SH-SY5Y (cell line): ENCODE data around the gene SHB.

Source experiments
- GATA2 ChIP-seq: IDR thresholded peaks from 2 replicates; pipeline ENCODE4 v1.6.1; 2011; ENCODE audit warnings: mild to moderate bottlenecking, low read depth, low read length
- GATA3 ChIP-seq: IDR thresholded peaks from 2 replicates; pipeline ENCODE4 v1.6.1; 2011; ENCODE audit warnings: low read depth, mild to moderate bottlenecking, low read length, moderate library complexity

- TF ChIP-seq GATA2 (no peak), GATA3 (no peak)
Observed at GRCh38 chr9:37870799-37871176, 198.2 kb downstream of the SHB start.
